Stimulated activated CD8-positive, alpha-beta memory T cell treated with anti-CD3 and anti-CD28 coated beads, Interleukin-7, amount 100 ng/mL, for 48 hours (primary cell): Measurements from ENCODE around the gene NUDT17.
"Not testable (repeated sequence)": the region's sequence is repeated elsewhere in the genome, so short reads cannot be mapped to it uniquely, and the experiment has no call there.

Experiments
- DNase-seq, 2 donors: peaks; one replicate each; pipeline ENCODE4 v3.0.0-alpha.2; 2020; ENCODE audit warnings: low read depth in 1 of 2; ENCODE audit errors: extremely low read depth in 1 of 2

NUDT17 gene, protein sequence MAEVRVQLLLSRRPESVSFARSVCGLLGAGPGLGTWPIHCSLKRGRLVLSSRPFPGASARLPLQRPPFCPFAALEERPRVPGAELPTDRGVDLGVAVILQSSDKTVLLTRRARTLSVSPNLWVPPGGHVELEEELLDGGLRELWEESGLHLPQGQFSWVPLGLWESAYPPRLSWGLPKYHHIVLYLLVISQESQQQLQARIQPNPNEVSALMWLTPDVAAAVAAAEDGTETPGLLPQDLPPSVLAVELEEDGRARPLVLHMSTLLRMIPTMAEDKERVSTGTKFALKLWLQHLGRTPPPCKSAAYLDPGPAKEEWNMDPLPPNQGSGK

DNA sequence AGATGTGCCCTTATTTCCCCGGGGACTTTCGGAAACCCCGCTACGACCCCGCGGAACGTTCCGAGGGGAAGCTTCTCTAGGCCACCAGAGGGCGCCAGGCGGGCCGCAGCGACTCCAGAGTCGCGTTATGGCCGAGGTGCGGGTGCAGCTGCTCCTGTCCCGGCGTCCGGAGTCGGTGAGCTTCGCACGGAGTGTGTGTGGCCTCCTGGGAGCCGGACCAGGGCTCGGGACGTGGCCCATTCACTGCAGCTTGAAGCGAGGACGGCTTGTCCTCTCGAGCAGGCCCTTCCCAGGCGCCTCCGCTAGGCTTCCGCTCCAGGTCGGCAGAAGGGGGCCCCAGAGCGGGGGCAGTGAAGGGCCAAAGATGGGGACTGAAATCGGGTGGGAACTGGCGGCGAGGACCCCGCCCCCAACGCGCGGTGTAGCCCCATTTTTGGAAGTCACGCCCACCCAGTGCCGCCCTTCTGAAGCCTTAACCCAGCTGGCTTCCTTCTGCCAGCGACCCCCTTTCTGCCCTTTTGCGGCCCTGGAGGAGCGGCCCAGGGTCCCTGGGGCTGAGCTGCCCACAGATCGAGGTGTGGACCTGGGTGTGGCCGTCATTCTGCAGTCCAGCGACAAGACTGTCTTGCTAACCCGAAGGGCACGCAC is at the start of gene NUDT17:
TSS of gene NUDT17 (plus strand) at position 117 of the 648 bp plus-strand sequence. CDS start at position 128, 11 bp downstream.
- peak; percentile 55 to 57 for DNase-seq

DNA sequence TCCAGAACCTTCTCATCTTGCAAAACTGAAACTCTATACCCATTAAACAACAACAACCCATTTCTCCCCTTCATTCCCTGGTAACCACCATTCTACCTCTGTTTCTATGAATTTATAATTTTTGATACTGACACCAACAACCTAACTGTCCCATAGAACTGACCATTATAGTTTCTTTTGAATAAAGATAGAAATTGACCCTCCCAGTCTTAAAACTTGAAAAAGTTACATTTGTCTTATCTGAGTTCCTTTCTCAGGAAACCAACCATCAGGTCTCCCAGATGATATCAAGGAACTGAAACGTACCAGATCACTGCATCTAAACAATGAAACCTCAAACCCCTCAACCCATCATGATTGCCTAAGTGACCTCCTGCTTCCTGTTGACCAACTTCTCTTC is 48.7 kb upstream of the NUDT17 start:
- DNase-seq = no peak

DNA sequence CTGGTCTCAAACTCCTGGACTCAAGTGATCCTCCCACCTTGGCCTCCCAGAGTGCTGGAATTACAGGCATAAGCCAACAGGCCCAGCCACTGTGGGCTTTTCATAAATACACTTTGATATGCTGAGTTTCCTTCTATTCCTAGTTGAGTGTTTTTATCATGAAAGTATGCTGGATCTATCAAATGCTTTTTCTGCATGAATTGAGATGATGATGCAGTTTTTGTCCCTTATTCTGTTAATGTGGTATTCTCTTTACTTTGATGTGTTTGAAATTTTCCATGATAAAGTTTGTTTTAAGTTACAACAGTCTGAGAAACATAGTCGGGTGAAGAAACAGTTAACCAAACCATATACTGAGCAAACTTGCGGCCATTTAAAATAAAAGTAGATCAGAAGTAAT is 45.6 kb upstream of the NUDT17 start:
- no peak for DNase-seq

DNA sequence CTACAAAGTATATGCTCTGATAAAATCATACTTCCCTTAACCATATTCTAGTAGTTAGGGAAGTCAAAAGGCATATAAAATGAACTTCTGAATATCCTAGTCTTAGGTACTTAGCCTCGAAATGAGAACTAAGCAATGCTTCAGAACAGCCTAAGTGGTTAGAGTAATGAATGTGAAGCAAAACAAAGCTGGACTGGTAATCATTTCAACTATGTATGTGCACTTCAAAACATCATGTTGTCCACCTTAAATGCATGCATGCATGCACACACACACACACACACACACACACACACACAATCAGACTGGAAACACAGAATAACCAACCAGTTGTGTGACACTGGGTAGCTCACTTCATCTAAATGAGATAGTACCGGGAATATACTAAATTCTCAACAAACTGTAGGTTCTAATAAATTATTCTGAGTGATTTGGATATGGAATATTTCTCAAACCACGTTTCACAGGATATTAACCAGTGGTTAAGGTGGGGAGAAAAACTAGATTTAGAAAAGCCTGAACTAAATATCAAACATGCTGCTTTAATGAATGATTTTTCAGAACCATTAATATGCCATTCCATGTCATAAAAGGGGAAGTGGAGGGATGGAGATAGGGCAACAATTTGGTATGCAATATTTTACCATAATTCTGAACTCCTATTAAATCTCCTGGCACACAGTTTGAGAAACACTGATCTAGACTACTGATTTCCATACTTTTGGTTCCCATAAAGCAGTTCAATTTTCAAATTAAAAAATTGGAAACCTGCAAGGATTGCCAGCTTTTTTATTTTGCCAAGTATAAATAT is 41.0 kb upstream of the NUDT17 start:
- no peak for DNase-seq

DNA sequence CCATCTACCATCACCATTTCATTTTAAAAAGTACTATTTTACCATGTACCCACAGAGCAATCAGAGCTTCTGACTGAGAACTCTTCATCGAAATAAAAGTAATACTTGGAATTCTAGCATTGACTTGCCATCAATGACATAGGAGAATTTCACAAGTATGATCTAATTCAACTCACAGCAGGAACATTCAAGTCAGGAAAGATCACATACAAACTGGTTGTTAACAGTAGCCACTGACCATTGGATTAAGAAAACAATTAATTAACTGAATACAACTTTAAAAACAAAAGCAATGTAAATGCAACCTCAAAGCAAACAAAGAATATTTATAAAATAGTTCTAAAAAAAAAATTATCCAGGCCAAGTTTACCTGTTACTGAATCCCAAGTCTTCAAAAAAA is 40.4 kb upstream of the NUDT17 start:
- no peak for DNase-seq

DNA sequence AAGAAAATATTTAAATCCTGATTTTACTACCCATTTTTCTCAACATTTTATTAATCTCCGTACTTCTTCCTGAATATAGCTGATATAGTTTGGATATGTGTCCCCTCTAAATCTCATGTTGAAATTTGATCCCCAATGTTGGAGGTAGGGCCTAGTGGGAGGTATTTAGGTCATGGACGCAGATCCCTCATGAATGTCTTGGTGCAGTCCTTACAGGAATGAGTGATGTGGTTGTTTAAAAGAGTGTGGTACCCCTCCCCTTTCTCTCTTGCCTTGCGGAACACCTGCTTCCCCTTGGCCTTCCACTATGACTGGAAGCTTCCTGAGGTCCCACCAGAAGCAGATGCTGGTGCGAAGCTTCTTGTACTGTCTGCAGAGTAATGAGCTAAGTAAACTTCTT is 39.0 kb upstream of the NUDT17 start:
- no peak for DNase-seq

DNA sequence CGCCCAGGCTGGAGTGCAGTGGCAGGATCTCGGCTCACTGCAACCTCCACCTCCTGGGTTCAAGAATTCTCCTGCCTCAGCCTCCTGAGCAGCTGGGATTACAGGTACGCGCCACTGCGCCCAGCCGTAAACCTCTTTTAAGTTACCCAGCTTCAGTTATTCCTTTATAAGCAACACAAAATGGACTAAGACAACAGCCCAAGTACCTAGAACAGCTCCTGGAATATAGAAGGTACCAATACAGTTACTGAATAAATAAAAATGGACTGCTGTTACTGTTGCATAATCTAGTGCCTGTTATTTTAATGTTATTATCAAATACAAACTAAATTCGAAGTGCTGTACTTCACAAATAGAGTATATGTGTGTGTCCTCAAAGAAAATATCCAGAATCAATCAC is 38.6 kb upstream of the NUDT17 start:
- DNase-seq = no peak

DNA sequence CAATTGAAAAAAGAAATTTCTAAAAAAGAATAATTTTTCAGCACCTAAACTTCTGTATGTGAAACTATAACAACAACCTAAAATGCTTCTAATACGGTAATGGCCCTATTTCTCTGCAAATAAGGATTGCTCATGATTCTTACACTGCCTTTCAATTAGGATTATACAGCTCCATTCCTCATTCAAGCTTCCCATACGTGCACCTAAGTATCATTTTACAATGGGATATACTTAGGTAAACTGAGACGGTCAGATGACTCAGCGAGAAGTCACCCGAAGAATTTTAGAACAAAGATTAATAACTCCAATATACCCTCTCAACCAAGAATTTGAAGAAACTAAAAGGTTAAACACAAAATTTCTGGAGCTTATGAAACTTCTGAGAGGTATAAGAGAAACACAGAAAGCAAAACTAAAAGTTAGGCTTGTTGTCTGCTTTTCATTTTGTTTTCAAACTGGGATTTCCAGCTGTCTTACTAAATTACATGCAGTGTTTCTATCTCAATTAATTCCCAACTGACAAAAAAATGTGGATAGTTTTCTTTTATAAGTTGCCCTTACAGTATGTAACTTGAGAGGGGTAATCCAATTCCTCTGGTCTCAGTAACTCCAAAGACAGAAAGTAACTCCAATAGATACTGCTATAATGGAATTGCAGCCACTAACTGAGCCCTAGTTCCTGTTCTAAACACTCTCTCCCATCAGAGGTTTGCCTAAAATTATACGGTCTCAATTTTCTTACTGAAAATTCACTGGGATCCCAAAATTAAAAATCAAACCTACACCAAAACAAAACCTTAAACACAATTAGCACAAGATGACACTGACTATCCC is 32.2 kb upstream of the NUDT17 start:
- DNase-seq = not testable (repeated sequence)

DNA sequence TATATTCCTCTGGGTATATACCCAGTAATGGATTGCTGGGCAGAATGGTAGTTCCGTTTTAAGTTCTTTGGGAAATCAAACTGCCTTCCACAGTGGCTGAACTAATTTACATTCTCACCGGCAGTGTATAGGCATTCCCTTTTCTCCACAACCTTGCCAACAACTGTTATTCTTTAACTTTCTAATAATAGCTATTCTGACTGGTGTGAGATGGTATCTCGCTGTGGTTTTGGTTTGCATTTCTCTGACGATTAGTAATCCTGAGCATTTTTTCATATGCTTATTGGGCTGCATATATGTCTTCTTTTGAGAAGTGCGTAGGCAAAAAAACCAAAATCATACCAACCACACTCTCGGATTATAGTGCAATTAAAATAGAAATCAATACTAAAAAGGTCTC is 27.3 kb upstream of the NUDT17 start:
- DNase-seq = not testable (repeated sequence)

DNA sequence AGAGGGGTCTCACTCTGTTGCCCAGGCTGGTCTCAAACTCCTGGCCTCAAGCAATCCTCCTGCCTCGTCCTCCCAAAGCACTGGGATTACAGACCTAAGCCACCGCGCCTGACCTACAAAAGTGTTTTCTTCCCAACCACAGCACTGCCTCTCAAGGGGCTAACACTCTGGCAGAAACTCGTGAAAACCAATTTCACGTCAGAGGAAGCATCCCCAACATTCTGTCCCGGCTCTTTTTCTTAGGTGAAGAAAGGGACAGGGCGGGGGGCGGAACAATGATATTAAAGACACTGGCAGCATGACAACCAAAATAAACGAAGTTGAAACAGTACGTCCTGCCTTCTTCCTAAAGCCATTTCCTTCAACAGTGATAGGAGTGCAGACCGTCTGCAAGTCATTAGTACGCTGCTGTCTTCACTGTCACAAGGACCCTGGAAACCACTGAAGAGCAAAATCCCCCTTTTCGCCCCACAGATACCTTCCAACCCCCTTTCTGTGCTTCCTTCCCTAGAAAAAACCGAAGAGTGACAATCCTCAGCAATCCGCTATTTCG is 22.6 kb upstream of the NUDT17 start:
- DNase-seq = not testable (repeated sequence)

DNA sequence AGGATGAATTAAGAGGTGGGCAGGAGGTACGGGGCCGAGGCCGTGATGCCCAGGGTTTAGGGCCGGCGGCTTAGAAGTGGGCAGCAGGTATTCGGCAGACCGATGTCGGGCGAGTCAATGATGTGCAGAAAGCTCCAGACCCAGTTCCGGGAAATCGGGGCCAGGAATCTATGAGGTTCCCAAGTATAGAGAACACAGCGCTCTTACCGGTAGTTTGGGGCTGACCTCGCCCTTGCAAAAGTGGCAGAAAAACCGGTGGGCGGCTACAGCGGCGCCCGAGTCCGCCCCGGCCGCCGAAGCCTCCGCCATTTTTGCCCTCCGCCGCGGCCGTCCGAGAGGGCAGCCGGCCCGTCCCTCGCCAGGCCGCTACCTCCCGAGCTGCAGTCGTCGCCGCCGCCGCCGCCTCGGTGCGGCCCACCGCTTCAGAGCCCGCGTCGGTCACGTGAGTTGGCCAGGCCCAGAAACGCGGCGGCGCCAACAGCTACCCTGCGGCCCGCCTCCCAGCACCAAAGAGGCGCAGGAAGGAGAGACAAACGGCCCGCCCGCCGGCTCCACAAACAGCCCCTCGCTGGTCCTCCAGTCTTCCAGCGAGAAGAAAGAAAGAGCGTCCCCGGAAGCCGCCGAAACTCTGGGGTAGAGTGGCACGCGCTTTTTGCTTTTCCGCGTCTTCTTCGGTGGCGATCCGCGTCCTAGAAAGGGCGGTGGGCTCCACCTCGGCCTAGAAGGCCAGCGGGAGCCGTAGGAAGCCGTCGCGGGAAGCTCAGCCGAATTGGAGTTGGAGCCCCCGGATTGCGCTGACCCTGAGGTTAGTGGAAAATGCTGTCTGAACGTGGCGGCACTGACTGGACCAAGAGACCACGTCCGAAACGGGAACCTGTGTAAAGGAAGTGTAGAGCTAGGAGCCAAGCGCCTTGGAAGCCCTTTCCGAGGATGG is 21.6 kb upstream of the NUDT17 start, which contains the start of the genes POLR3C and RNF115:
TSS of gene POLR3C (plus strand) at position 636 of the 934 bp plus-strand sequence. CDS start 1,577 bp downstream, outside the sequence.
TSS of gene RNF115 (minus strand) at position 531 of the 934 bp plus-strand sequence. CDS start at position 309, 222 bp downstream.
- DNase-seq = peak; percentile 72 to 86

DNA sequence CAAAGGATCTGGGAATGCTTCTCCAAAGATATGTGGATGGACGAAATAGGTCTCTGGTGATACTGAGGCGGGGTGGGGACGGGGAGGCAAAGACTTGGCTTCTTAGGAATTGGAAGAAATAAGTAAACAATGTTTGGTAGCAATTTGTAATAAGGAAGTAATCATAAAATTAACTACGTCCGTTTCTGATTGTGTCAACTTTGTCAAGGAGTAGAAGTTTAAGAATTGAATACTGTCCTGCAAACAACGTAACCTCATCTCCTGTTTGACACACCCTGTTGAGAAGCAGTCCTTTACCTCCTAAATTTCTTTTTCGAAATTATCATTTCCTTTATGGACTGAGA is 21.0 kb upstream of the NUDT17 start:
- DNase-seq = no peak

DNA sequence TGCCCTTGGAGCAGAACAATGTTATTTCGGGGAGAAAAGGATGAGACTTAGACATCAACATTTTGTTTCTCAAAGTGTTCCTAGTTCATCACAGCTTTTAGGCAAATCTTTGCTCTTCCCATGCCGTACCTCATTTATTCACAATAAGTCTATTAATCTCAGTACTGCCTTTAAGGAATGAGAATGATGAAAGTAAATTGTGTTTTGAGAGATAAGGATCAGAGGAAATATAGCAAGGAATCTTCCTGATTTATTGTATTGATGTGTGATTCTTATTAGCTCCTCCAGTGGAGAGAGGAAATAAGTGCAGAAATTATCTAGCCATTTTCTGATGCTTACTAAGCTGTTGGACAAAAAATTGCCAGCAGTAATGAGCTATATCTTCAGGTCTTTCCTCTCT is 19.4 kb upstream of the NUDT17 start:
- DNase-seq = no peak

DNA sequence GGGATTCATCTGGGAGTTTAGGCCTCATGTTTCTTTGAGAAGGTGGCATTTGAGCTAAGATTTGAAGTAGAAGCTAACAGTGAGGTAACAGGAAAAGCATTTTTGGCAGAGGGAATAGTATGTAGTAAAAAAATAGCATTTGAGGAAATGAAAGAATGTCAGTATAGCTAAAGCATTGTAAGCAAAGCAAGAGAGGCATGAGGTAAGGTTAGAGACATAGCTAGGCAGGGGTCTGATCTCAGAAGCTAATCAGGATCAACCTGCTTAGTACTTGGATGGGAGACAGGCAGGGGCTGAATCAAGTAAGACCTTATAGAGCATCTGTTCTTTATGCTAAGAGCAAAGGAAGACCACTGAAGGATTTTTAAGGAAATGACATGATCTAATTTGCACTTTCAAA is 17.5 kb upstream of the NUDT17 start:
- no peak for DNase-seq

DNA sequence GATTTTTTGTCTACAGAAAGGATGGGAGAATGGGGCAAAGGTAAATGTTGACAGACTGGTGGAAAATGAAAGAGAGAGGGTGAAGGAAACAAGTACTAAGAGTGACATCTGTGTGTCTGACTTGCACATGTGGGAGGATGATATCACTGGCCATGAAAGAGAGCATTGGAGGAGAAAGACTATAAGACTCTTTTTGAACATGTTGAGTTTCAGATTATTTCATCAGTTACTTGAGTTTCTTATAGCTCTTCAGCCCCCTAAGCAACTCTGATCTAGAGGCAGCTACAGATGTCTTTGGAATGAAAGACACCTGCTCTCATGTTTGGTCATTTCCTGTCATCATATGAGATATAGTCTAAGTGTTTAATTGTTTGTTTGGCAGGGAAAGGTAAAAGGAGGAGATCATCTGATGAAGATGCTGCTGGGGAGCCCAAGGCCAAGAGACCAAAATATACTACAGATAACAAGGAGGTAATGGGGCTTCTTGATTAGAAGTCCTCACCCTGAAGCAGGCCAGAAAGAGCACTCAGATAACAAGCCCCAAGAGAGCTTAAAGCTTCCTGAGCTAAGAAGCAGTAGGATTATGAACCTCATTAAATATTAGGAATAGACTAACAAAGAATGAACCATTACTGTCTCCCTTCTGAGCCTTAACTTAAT is 16.9 kb upstream of the NUDT17 start:
- DNase-seq = no peak

DNA sequence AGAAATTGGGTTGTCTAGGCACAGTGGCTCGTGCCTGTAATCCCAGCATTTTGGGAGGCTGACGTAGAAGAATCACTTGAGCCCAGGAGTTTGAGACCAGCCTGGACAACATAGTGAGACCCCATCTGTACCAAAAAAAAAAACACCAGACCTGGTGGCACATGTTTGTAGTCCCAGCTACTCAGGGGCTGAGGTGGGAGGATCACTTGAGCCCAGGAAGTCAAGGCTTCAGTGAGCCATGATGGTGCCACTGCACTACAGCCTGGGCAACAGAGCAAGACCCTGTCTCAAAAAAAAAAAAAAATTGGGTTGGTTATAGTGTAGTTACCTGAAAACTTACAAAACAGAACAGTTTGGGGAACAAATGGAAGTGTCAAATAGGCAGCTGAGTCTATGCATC is 14.6 kb upstream of the NUDT17 start:
- not testable (repeated sequence) for DNase-seq

DNA sequence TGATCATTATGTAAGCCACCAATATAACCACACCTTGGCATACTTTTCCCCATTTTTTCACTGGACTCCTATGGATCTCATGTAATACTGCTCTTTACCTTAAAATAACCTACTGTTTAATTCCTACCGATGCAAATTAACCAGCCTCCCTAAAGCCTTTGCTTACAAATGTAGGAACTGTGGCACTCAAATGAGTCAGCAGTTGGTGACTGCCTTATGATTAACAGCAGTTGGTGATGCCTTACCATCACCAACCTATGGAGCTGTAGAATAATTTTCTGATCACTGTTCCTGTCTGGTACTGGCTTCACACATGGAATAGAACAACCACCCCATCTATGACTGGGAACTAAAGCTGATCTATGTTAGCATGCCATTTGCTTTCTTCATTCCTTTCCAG is 7.8 kb upstream of the NUDT17 start:
- DNase-seq = no peak

DNA sequence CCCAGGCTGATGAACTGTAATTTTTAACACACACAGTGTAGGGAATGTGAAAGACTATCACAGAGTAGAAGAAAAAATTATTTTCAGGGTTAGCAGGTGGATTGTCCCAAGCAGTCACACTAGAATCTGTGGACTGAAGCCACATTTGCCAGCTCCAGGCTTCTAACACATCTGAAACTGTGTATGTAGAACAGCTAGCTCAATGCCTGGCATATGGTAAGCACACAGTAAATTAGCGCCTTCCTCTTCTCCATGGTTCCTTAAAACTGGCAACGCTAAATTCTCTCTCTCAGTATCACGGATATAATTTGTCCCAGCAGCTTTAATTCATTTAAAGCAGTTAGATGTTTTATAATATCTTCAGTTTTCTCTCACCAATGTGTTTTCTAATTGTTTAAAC is 2.4 kb upstream of the NUDT17 start:
- DNase-seq = no peak

DNA sequence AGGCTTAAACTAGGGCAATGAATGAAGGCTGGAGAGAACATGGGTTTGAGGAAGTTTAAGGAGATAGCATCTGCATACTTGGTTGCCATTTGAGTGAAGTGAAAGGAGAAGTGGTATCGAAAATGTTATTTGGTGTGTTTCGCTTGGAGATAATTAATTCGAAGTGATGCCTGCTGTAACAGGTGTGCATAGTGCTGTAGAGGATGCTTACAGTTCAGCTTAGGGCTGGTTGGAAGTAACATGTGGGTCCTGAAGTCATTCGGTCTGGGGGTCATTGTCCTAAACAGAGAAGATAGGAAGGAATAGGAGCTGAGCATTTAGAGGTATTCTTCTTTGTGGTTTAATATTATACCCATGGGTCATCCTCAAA is 301 bp upstream of the NUDT17 start:
- DNase-seq = no peak
